Gastroesophageal sphincter (tissue), 3 donors: Measurements from ENCODE around the gene ZNF48.

Experiments
- POLR2AphosphoS5 ChIP-seq: sonication (generic); formaldehyde crosslinking; IDR thresholded peaks from one replicate; pipeline ENCODE4 v1.6.1; 2017; ENCODE audit warnings: antibody characterized with exemption
- TF ChIP-seq, protein P1 (sequence below), 4 experiments: fragments of 200-600 bp in 2 of 4; fragments of 450-650 bp in 2 of 4; sonication (generic) in 1 of 4; IDR thresholded peaks; one replicate each; pipeline ENCODE4 v1.5.1; 2017 to 2019; ENCODE audit warnings: antibody characterized with exemption in 4 of 4, mild to moderate bottlenecking in 2 of 4, moderate library complexity in 2 of 4

GRCh38 chr16:30447512-30448226 is 52.4 kb downstream of the ZNF48 start:
- TF ChIP-seq, protein P1, sequence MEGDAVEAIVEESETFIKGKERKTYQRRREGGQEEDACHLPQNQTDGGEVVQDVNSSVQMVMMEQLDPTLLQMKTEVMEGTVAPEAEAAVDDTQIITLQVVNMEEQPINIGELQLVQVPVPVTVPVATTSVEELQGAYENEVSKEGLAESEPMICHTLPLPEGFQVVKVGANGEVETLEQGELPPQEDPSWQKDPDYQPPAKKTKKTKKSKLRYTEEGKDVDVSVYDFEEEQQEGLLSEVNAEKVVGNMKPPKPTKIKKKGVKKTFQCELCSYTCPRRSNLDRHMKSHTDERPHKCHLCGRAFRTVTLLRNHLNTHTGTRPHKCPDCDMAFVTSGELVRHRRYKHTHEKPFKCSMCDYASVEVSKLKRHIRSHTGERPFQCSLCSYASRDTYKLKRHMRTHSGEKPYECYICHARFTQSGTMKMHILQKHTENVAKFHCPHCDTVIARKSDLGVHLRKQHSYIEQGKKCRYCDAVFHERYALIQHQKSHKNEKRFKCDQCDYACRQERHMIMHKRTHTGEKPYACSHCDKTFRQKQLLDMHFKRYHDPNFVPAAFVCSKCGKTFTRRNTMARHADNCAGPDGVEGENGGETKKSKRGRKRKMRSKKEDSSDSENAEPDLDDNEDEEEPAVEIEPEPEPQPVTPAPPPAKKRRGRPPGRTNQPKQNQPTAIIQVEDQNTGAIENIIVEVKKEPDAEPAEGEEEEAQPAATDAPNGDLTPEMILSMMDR (IDR thresholded peaks at IDR 0.05), result no peak
- TF ChIP-seq POLR2AphosphoS5, result no peak
